GM13977 (cell line): Measurements from ENCODE around the gene NFIA.

Experiments
- DNase-seq: peaks from one replicate; pipeline ENCODE4 v3.0.0; 2012; ENCODE audit warnings: low spot score
- in situ Hi-C: fragments of 300-500 bp; cut with MboI; formaldehyde crosslinking; loops from one replicate; pipeline ENCODE4 v1.12.0; 2022; ENCODE audit warnings: low sequenced_read_pairs, low pct_unique_long_range_greater_than_20kb, mixed read lengths, inconsistent platforms; ENCODE audit not compliant: unreplicated experiment
- TF ChIP-seq, protein P1 (sequence below): IDR thresholded peaks from 2 replicates; pipeline ENCODE4 v1.5.1; 2012; ENCODE audit warnings: mild to moderate bottlenecking, control low read depth; ENCODE audit not compliant: insufficient read depth; ENCODE audit errors: extremely low read depth, missing control alignments

Gene NFIA

DNA sequence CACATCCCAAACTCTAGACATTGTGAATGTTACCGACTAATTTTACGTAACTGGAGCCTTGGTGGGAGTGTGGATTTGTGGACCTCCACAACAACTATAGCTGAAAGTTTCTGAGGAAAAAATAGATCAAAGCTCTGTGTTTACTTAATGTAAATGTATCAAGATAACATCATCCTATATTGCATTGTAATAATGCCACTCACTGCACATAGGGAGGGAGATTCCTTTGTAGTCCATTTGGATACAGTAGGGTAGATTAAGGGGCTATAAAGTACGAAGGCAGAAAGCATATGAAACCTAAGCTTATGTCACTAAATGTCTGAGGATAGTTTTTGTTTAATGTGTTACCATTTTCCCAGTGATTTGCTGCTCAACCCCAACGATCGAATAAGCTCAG is 369.2 kb downstream of the NFIA start:
- no peak for DNase-seq
- TF ChIP-seq, protein P1, sequence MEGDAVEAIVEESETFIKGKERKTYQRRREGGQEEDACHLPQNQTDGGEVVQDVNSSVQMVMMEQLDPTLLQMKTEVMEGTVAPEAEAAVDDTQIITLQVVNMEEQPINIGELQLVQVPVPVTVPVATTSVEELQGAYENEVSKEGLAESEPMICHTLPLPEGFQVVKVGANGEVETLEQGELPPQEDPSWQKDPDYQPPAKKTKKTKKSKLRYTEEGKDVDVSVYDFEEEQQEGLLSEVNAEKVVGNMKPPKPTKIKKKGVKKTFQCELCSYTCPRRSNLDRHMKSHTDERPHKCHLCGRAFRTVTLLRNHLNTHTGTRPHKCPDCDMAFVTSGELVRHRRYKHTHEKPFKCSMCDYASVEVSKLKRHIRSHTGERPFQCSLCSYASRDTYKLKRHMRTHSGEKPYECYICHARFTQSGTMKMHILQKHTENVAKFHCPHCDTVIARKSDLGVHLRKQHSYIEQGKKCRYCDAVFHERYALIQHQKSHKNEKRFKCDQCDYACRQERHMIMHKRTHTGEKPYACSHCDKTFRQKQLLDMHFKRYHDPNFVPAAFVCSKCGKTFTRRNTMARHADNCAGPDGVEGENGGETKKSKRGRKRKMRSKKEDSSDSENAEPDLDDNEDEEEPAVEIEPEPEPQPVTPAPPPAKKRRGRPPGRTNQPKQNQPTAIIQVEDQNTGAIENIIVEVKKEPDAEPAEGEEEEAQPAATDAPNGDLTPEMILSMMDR = no peak
- in situ Hi-C loops = no loop called here

DNA sequence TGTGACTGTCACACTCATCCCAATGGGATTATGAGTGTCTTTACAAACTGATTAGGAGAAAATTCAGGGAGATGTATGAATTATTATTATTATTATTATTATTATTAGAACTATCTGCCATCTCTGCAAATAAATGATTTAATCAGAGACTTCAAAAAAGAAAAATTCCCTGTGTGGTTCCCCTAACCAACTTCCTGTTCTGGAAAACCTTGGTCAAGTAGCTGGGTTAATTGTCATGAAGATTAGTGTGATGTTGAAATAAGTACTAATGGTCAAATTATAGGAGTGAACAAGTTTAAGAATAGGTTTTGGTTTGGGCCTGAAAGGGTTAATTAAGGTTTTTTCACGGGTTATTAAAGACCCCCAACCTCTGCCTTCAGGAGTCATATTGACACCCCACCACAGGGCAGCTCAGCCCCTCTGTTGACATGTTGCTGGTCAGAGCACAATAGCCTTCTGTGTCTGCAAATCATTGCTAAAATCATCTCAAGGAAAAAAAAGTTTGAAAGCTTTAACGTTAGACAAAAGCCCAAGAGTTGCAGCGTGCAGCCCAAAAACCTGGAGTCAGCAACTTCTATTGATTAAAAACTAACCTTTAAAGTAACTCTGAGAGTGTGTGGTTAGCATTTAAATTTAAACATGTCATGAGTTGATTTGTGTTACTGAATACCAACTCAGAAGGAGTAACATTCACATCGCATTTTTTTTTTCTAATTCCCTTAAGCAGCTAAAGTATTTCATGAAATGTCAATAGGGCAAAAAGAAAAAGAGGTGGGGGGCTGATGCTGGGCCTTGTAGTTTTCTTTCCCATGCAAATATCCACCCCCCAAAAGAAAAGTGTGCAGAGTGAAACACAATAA is 370.0 kb downstream of the NFIA start:
- DNase-seq = no peak
- in situ Hi-C loops = no loop called here
- TF ChIP-seq, protein P1 = no peak

DNA sequence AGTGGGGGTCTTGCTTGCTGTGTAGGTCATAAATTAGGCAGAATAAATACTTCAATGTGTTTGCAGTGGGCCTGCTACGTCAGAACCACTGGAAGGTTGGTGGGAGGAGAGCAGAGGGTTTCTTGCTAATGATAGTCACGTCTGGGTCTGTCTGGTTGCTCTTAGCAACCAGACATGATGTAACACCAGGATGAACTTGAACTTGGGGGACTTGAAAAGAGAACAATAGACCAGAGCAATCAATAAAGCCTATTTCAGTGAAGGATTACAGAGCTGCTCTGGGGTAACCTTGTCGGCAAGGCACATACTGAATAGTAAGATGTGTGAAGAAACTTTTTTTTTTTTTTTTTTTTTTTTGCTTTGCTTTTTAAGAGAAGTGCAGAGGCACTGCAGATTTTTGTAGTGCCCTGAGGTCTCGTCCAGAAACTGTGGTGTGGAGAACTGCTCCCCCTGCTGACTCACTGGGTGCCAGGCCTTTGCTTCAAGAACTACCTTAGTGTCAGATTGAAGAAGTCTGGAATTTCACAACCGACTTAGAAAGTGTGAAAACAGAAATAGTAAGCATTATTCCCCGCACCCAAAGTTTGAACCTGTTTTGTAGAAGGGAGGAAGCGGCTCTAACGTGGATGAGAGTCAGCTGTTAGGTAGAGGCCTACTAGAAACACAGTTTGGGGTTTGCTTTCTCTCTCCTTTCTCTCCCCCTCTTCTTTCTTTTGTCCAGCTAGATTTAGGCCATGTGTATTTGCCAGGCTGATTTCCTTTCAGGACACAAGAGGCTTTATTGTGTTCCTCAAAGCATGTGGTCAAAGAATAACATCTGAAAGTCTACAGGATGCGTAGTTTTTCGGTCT is 371.0 kb downstream of the NFIA start:
- TF ChIP-seq, protein P1 = peak; percentile 85
- DNase-seq = peak; percentile 57
- in situ Hi-C loops = no loop called here

DNA sequence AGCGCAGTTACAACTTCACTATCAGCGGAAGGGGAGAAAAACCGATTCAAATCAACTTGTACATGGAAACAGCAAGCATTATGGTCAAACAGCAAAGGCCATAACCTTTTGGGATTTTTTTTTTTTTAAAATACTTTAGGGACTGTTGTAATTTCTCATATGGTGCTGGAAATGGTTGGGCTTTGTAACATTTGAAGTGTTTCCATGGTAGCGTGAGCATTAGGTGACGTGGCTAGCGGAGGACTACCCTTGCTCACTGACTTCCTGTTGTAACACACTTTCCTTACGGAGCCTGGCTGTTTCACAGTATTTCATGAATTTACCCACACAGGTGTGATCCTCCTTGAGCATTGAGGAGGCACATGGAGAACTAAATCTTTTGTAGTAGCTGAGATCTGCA is 373.0 kb downstream of the NFIA start:
- TF ChIP-seq, protein P1 = no peak
- in situ Hi-C loops = no loop called here
- DNase-seq = no peak

DNA sequence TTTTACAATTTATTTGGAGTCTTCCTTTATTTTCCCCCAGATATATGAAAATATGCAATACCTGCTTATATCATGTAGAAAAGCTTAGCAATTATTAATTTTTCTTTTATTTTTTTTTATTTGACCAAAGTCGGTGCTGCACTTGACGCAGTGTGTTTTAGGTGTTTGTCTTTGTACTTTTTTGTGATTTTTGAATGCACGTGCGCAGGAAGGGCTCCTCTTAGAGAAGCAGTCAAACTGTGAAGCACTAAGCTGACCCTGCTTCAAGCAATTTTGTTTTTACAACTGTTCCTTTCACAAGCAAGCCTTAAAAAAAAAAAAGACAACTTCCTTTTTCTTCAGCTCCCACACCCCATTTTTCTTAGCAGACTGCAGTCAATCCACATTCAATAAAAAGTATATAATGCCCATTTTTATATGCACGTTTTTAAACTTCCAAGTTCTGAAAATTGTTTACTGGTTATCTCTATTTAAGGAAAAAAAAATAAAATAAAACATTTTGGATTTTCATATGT is 375.2 kb downstream of the NFIA start:
- in situ Hi-C loops = no loop called here
- TF ChIP-seq, protein P1 = no peak
- DNase-seq = no peak

DNA sequence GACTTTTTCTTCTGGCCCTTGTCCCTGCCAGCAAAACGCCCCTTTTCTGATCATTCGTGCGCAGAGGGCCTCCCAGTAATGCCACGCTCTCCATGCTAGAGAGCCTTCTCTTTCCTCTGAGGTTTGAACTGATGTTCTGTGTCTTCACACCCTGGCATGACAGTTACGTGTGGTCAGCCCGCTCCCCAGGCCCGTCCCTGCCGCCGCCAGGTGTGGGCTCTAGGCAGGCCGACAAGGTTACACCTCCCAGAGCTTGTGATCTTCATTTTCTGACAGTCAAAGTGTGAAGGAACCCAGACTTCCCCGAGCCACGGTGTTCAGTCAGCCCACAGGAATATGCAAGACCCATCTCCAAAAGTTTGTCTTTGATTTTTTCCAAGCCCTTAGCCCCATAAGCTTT is 377.0 kb downstream of the NFIA start:
- no peak for DNase-seq
- in situ Hi-C loops = no loop called here
- TF ChIP-seq, protein P1 = no peak
